Stomach smooth muscle (tissue), 2 donors: ENCODE measurements around the gene NLRC3.
"Not testable (repeated sequence)": the region's sequence is repeated elsewhere in the genome, so short reads cannot be mapped to it uniquely, and the experiment has no call there.

Experiments
- H3K27ac ChIP-seq: one replicate; pipeline ENCODE4 v1.7.0; 2013; ENCODE audit warnings: mild to moderate bottlenecking, low read length, inconsistent platforms
- H3K27me3 ChIP-seq, 2 donors: one replicate each; pipeline ENCODE4 v1.7.0; 2013; ENCODE audit warnings: low read length in 2 of 2; ENCODE audit not compliant: insufficient read depth in 2 of 2, control insufficient read depth in 1 of 2
- H3K36me3 ChIP-seq, 2 donors: one replicate each; pipeline ENCODE4 v1.7.0; 2013; ENCODE audit warnings: low read length in 2 of 2; ENCODE audit not compliant: control insufficient read depth in 2 of 2, insufficient read depth in 2 of 2
- H3K4me1 ChIP-seq: one replicate; pipeline ENCODE4 v1.7.0; 2013; ENCODE audit warnings: low read length; ENCODE audit not compliant: control insufficient read depth, insufficient read depth
- H3K4me3 ChIP-seq, 2 donors: one replicate each; pipeline ENCODE4 v1.7.0; 2013; ENCODE audit warnings: low read length in 2 of 2
- H3K9ac ChIP-seq, 2 donors: one replicate each; pipeline ENCODE4 v1.7.0; 2013; ENCODE audit warnings: low read length in 2 of 2, mild to moderate bottlenecking in 1 of 2
- H3K9me3 ChIP-seq, 2 donors: one replicate each; pipeline ENCODE4 v1.7.0; 2013; ENCODE audit warnings: low read length in 2 of 2; ENCODE audit not compliant: control insufficient read depth in 2 of 2
- donor health status: healthy.
- donor health status: Pancreatic carcinoma.

NLRC3 gene

GRCh38 chr16:3513892-3514583, 63.2 kb downstream of the NLRC3 start:
- no peak overlapping the region for H3K27ac ChIP-seq
- H3K36me3 ChIP-seq: peaks cover 47 to 63% of the 10 kb centered on the region in 2 donors
- H3K9me3 ChIP-seq: no peaks in the 10 kb centered on the region
- H3K9ac ChIP-seq: no peak overlapping the region
- H3K4me3 ChIP-seq: no peak overlapping the region
- no peaks in the 10 kb centered on the region for H3K27me3 ChIP-seq
- no peaks in the 10 kb centered on the region for H3K4me1 ChIP-seq

- Histone ChIP-seq H3K9me3 (no peaks in the 10 kb centered on the region), H3K36me3 (peaks cover 54 to 64% of the 10 kb centered on the region in 2 donors), H3K27ac (no peak overlapping the region), H3K4me3 (no peak overlapping the region), H3K27me3 (no peaks in the 10 kb centered on the region), H3K4me1 (no peaks in the 10 kb centered on the region), H3K9ac (no peak overlapping the region)
Observed at GRCh38 chr16:3511286-3512180, 65.7 kb downstream of the NLRC3 start.

- no peaks in the 10 kb centered on the region for H3K27me3 ChIP-seq
- H3K9ac ChIP-seq: no peak overlapping the region
- H3K27ac ChIP-seq: no peak overlapping the region
- H3K9me3 ChIP-seq: no peaks in the 10 kb centered on the region
- no peak overlapping the region for H3K4me3 ChIP-seq
- H3K36me3 ChIP-seq: peaks cover 53 to 62% of the 10 kb centered on the region in 2 donors
- no peaks in the 10 kb centered on the region for H3K4me1 ChIP-seq
Observed at GRCh38 chr16:3510416-3510815, 66.8 kb downstream of the NLRC3 start.

- Histone ChIP-seq H3K9me3 (no peaks in the 10 kb centered on the region), H3K27me3 (no peaks in the 10 kb centered on the region), H3K4me3 (no peak overlapping the region), H3K36me3 (peaks cover 45 to 59% of the 10 kb centered on the region in 2 donors), H3K27ac (no peak overlapping the region), H3K4me1 (no peaks in the 10 kb centered on the region), H3K9ac (no peak overlapping the region)
Observed at GRCh38 chr16:3509470-3509928, 67.7 kb downstream of the NLRC3 start.

GRCh38 chr16:3508736-3509135, 68.5 kb downstream of the NLRC3 start:
- Histone ChIP-seq H3K4me1 (no peaks in the 10 kb centered on the region), H3K9ac (no peak overlapping the region), H3K27me3 (no peaks in the 10 kb centered on the region), H3K36me3 (peaks cover 37 to 52% of the 10 kb centered on the region in 2 donors), H3K27ac (no peak overlapping the region), H3K9me3 (no peaks in the 10 kb centered on the region), H3K4me3 (no peak overlapping the region)

- H3K27me3 ChIP-seq: no peaks in the 10 kb centered on the region
- no peaks in the 10 kb centered on the region for H3K9me3 ChIP-seq
- H3K27ac ChIP-seq: no peak overlapping the region
- no peak overlapping the region for H3K9ac ChIP-seq
- peaks cover 12% of the 10 kb centered on the region for H3K4me1 ChIP-seq
- H3K4me3 ChIP-seq: no peak overlapping the region
- H3K36me3 ChIP-seq: peaks cover 14 to 17% of the 10 kb centered on the region in 2 donors
Observed at GRCh38 chr16:3503523-3503922, 73.7 kb downstream of the NLRC3 start.

GRCh38 chr16:3501783-3502400, 75.3 kb downstream of the NLRC3 start:
- Histone ChIP-seq H3K36me3 (peaks cover 4 to 8% of the 10 kb centered on the region in 2 donors), H3K9ac (peak overlapping the region in 1 of 2 donors; percentile 66), H3K27me3 (no peaks in the 10 kb centered on the region), H3K4me3 (peak overlapping the region; percentile 68 to 88), H3K27ac (no peak overlapping the region), H3K9me3 (no peaks in the 10 kb centered on the region), H3K4me1 (peaks cover 12% of the 10 kb centered on the region)

- Histone ChIP-seq H3K4me3 (peak overlapping the region; percentile 68 to 88), H3K4me1 (peaks cover 12% of the 10 kb centered on the region), H3K27ac (peak overlapping the region; percentile 46), H3K9ac (peak overlapping the region; percentile 66 to 78)
- not testable (repeated sequence) for H3K36me3 ChIP-seq, H3K9me3 ChIP-seq, H3K27me3 ChIP-seq
Observed at GRCh38 chr16:3501412-3501761, 75.8 kb downstream of the NLRC3 start.

- H3K9me3 ChIP-seq: no peaks in the 10 kb centered on the region
- peaks cover 12% of the 10 kb centered on the region for H3K4me1 ChIP-seq
- H3K27ac ChIP-seq: no peak overlapping the region
- no peak overlapping the region for H3K4me3 ChIP-seq
- no peak overlapping the region for H3K9ac ChIP-seq
- no peaks in the 10 kb centered on the region for H3K27me3 ChIP-seq
- no peaks in the 10 kb centered on the region for H3K36me3 ChIP-seq
Observed at GRCh38 chr16:3498988-3499387, 78.2 kb downstream of the NLRC3 start.

- H3K9me3 ChIP-seq: no peaks in the 10 kb centered on the region
Observed at GRCh38 chr16:3497771-3498170, 79.4 kb downstream of the NLRC3 start.

More at GRCh38 chr16:3497771-3498170, 79.4 kb downstream of the NLRC3 start:
- Histone ChIP-seq H3K27me3 (no peaks in the 10 kb centered on the region), H3K27ac (no peak overlapping the region), H3K4me3 (no peak overlapping the region), H3K4me1 (peaks cover 10% of the 10 kb centered on the region), H3K9ac (no peak overlapping the region), H3K36me3 (no peaks in the 10 kb centered on the region)
